ENCODE data around the gene HCST.

Gene HCST

DNA sequence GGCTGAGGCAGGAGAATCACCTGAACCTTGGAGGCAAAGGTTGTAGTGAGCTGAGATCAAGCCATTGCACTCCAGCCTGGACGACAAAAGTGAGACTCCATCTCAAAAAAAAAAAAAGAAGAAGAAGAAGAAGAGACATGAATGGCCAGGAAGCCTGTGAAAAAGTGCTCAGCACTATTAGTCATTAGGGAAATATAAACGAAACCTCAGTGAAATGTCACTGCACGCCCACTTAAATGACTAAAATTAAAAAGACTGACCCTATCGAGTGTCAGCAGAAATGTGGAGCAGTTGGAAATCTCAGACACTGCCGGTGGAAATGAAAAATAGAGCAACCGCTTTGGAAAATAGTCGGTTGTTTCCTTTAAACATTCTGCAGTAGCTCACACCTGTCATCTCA is 11.3 kb downstream of the HCST start:
- TF ChIP-seq, protein P1, sequence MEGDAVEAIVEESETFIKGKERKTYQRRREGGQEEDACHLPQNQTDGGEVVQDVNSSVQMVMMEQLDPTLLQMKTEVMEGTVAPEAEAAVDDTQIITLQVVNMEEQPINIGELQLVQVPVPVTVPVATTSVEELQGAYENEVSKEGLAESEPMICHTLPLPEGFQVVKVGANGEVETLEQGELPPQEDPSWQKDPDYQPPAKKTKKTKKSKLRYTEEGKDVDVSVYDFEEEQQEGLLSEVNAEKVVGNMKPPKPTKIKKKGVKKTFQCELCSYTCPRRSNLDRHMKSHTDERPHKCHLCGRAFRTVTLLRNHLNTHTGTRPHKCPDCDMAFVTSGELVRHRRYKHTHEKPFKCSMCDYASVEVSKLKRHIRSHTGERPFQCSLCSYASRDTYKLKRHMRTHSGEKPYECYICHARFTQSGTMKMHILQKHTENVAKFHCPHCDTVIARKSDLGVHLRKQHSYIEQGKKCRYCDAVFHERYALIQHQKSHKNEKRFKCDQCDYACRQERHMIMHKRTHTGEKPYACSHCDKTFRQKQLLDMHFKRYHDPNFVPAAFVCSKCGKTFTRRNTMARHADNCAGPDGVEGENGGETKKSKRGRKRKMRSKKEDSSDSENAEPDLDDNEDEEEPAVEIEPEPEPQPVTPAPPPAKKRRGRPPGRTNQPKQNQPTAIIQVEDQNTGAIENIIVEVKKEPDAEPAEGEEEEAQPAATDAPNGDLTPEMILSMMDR (conservative IDR thresholded peaks at IDR 0.05; ENCODE audit: low read depth, low read length), result no peak
- Histone ChIP-seq H3K4me2 (no peak overlapping the region), H3K27me3 (ENCODE audit: insufficient read depth, low read depth) (peaks cover 27% of the 10 kb centered on the region; the same call in 1 of the 2 replicates), H3K79me2 (ENCODE audit: insufficient read depth, low read depth) (no peaks in the 10 kb centered on the region), H3K27ac (no peak overlapping the region), H3K4me3 (IDR thresholded peaks at IDR 0.05; ENCODE audit: insufficient read depth, low read depth, low read length) (no peak overlapping the region), H2AFZ (ENCODE audit: low read depth) (no peak overlapping the region), H3K9ac (no peak overlapping the region), H3K4me1 (ENCODE audit: low read depth, poor library complexity, severe bottlenecking) (no peaks in the 10 kb centered on the region), H4K20me1 (ENCODE audit: insufficient read depth) (no peaks in the 10 kb centered on the region), H3K36me3 (ENCODE audit: insufficient read depth) (no peaks in the 10 kb centered on the region)

DNA sequence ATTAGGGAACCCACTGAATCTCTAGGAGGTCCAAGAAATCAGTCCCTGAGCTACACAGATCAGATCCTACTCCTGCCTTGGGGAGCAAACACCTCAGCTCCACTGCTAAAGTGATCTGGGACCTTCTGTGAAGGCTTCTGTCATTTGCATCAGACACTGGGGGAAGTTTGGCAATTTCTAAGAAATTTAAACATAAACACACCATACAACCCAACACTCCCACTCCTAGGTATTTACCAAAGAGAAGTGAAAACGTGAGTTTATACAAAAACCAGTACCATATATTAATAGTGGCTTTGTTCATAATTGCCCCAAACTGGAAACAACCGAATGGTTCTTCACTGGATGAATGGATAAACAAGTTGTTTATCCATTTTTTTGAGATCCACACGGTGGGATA is 13.1 kb downstream of the HCST start:
- Histone ChIP-seq H3K27me3 (ENCODE audit: insufficient read depth, low read depth) (peaks cover 32% of the 10 kb centered on the region), H3K36me3 (ENCODE audit: insufficient read depth) (no peaks in the 10 kb centered on the region), H2AFZ (ENCODE audit: low read depth) (no peak overlapping the region), H3K4me3 (IDR thresholded peaks at IDR 0.05; ENCODE audit: insufficient read depth, low read depth, low read length) (no peak overlapping the region), H3K4me1 (ENCODE audit: low read depth, poor library complexity, severe bottlenecking) (no peaks in the 10 kb centered on the region), H4K20me1 (ENCODE audit: insufficient read depth) (no peaks in the 10 kb centered on the region), H3K4me2 (no peak overlapping the region), H3K27ac (no peak overlapping the region), H3K79me2 (ENCODE audit: insufficient read depth, low read depth) (no peaks in the 10 kb centered on the region), H3K9ac (no peak overlapping the region)
- TF ChIP-seq, protein P1 (conservative IDR thresholded peaks at IDR 0.05; ENCODE audit: low read depth, low read length), result no peak

DNA sequence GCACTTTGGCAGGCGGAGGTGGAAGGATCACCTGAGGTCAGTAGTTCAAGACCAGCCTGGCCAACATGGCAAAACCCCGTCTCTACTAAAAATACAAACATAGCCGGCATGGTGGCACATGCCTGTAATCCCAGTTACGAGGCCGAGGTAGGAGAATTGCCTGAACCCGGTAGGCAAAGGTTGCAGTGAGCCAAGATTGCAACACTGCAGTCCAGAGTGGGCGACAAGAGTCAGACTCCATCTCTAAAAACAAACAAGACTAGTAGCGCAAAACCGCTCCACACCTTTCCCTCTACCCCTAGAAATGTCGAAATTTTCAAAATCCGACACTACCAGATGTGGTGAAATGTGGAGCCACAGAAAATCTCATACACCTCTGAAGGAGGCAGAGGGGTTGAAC is 17.0 kb downstream of the HCST start:
- no peak overlapping the region for H3K4me3 ChIP-seq (IDR thresholded peaks at IDR 0.05; ENCODE audit: insufficient read depth, low read depth, low read length)
- H3K27ac ChIP-seq, result no peak overlapping the region
- no peak overlapping the region for H3K9ac ChIP-seq
- TF ChIP-seq, protein P1 (conservative IDR thresholded peaks at IDR 0.05; ENCODE audit: low read depth, low read length), result no peak
- no peak overlapping the region for H3K4me2 ChIP-seq
- no peaks in the 10 kb centered on the region for H4K20me1 ChIP-seq (ENCODE audit: insufficient read depth)
- H3K27me3 ChIP-seq (ENCODE audit: insufficient read depth, low read depth), result peaks cover 41% of the 10 kb centered on the region
- no peaks in the 10 kb centered on the region for H3K4me1 ChIP-seq (ENCODE audit: low read depth, poor library complexity, severe bottlenecking)
- H3K36me3 ChIP-seq (ENCODE audit: insufficient read depth), result no peaks in the 10 kb centered on the region
- H3K79me2 ChIP-seq (ENCODE audit: insufficient read depth, low read depth), result no peaks in the 10 kb centered on the region
- H2AFZ ChIP-seq (ENCODE audit: low read depth), result no peak overlapping the region

DNA sequence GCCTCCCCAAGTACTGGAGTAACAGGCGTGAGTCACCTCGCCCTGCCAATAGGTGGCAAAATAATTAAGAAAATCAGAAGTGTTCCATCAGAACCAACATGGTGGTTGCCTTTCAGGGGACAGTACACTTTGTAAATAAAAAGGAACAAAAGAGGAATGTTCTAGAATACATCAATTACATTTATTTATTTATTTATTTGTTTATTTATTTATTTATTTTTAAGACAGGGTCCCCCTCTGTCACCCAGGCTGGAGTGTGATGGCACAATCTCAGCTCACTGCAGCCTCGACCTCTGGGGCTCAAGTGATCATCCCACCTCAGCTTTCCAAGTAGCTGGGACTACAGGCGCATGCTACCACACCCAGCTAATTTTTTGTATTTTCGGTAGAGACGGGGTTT is 18.7 kb downstream of the HCST start:
- H3K9ac ChIP-seq, result no peak overlapping the region
- H3K4me1 ChIP-seq (ENCODE audit: low read depth, poor library complexity, severe bottlenecking), result no peaks in the 10 kb centered on the region
- TF ChIP-seq, protein P1 (conservative IDR thresholded peaks at IDR 0.05; ENCODE audit: low read depth, low read length), result no peak
- no peak overlapping the region for H2AFZ ChIP-seq (ENCODE audit: low read depth)
- no peaks in the 10 kb centered on the region for H4K20me1 ChIP-seq (ENCODE audit: insufficient read depth)
- no peak overlapping the region for H3K27ac ChIP-seq
- H3K4me2 ChIP-seq, result no peak overlapping the region
- peaks cover 48% of the 10 kb centered on the region for H3K27me3 ChIP-seq (ENCODE audit: insufficient read depth, low read depth)
- no peaks in the 10 kb centered on the region for H3K36me3 ChIP-seq (ENCODE audit: insufficient read depth)
- no peak overlapping the region for H3K4me3 ChIP-seq (IDR thresholded peaks at IDR 0.05; ENCODE audit: insufficient read depth, low read depth, low read length)
- H3K79me2 ChIP-seq (ENCODE audit: insufficient read depth, low read depth), result no peaks in the 10 kb centered on the region

Data from KMS-11 (cell line).